GM21423 (cell line): Measurements from ENCODE around the gene ACTL7B.
A peak's percentile ranks its signal among the peaks of the same experiment; 100 is the strongest.
"Not testable (repeated sequence)": the region's sequence is repeated elsewhere in the genome, so short reads cannot be mapped to it uniquely, and the experiment has no call there.

Source experiments
- ATAC-seq: cut with Tn5 transposase; IDR thresholded peaks from one replicate; pipeline ENCODE4 v1.9.1; 2021; ENCODE audit warnings: mild to moderate bottlenecking, moderate library complexity; ENCODE audit not compliant: unreplicated experiment

Gene ACTL7B

DNA sequence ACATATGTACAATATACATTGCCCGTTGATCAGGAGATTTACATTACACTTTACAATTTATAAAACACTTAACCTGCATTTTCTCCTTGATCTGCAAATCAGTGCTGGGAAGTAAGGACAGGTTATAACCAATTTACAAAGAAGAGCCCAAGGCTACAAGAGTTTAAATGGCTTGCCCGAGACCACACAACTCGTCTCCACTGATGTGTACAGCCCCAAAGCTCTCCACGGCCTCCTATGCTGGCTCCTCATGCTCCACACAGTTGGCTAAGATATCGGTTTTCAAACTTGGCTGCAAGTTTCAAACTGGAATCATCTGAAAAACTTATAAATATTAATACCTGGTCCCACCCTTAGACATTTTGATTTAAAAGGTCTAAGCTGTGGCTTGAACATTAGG lies 10.3 kb downstream of the ACTL7B start:
- ATAC-seq: no peak

DNA sequence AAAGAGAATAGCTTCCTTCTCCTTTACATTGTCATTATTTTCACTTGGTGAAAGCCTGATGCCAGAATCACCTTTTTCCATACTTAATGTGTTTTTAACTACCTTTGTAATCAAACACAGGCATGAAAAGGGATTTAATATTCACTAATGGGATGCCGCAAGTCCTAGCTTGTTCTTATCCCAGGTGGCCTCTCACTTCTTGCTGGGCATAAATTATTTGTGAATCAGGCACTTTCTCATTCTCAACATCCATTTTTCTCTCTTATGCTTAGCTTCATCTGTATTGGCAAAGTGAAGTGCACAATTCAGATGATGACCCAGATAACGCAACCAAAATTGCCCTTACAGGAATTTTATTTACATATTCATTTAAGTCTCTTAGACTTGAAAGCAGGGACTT lies 10.9 kb downstream of the ACTL7B start:
- no peak for ATAC-seq

DNA sequence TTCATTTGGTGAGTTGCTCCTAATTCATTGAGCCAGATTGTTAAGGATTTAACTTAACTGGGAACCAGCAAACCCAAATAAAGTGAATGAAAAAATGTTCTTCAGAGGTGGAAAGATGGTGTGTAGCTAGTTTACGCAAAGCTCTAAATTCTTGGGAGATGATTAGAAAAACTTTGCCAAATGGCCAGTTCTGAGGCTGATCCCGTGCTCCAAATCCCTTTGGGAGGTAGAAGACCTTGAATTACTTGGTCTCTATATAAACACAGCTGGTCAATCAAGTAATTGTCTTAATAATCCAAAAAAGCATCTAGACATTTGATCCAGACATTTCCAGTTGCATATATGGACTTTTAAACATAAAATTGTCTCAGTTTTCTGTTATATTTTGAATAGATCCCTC lies 11.4 kb downstream of the ACTL7B start:
- no peak for ATAC-seq

DNA sequence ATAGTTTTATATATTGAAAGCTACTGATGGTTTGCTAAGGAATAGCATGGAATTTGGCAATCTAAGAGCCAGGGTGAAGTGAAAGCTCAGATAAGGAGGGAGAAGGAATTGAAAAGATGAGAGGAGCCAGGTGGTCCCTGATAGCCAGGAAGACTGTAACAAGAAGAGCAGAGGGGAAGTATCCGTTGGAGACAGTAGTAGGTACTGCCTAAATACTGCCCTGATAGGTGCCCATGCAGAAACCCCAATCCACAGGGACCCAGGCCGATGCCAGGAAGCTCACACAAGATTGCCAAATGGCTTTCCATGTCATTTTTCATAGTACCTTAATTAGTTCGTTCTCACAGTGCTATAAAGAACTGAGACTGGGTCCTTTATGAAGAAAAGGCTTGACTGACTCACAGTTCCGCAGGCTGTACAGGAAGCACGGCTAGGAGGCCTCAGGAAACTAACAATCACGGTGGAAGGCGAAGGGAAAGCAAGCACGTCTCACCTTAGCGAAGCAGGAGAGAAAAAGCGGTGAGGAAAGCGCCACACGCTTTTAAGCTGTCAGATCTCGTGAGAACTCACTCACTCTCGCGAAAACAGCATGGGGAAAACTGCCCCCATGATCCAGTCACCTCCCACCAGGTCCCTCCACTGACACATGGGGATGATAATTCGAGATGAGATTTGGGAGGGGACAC lies 13.0 kb downstream of the ACTL7B start:
- peak; percentile 41 for ATAC-seq

DNA sequence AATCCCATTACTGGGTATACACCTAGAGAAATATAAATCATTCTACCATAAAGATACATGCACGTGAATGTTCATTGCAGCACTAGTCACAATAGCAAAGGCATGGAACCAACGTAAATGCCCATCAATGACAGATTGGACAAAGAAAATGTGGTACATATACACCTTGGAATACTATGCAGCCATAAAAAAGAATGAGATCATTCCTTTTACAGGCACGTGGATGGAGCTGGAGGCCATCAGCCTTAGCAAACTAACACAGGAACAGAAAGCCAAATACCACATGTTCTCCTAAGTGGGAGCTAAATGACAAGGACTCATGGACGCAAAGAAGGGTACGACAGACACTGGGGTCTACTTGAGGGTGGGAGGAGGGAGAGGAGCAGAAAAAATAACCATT lies 16.2 kb downstream of the ACTL7B start:
- not testable (repeated sequence) for ATAC-seq

DNA sequence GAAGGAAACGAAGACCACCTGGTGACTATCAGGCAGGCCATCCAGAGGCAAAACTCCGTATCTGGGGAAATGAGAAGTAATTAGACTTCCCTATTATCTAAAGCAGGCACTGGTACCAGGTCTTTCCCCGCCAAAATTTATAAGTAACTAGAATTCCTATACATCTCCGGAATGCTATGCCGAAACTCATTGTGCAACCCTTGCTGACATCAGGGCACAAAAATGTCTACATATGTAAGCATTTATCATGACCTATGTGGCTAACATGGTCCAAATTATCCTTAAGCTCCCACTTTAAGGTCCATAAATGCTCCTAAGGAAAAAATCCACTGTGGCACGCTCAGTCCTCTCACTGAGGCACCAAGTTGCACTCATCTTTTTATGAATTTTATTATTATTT lies 17.8 kb downstream of the ACTL7B start:
- ATAC-seq: no peak

DNA sequence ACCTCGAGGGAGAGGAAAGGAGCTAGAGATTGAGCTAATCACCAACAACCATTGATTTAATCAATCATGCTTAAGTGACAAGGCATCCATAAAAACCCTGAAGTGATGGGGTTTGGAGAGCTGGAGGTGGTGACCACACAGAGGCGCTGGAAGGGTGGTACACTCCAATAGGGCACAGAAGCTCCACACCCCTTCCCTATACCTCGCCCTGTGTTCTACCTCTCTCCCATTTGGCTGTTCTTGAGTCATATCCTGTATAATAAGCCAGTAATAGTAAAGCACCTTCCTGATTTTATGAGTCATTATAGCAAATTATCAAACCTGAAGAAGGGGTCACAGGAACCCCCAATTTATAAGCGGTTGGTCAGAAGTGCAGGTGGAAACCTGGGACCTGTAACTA lies 18.3 kb downstream of the ACTL7B start:
- no peak for ATAC-seq

DNA sequence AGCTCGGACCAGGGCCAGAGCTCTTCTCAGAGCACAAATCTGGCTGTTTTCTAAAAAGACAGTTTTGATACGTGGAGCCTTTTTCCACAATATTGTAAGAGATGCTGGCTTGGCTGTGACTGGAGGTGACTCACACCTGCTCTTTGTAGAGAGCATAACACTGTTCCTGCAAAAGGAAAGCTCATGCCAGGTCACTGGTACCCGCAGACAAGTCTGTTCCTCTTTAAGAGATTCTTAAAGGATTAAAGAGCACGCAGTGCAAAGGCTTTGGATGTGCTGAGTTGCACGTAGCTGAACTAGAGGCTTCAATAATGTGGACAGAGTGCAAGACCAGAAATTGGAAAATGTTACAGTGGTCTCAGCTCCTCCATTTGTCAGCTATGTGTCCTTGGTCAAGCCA lies 19.0 kb downstream of the ACTL7B start:
- ATAC-seq: no peak

DNA sequence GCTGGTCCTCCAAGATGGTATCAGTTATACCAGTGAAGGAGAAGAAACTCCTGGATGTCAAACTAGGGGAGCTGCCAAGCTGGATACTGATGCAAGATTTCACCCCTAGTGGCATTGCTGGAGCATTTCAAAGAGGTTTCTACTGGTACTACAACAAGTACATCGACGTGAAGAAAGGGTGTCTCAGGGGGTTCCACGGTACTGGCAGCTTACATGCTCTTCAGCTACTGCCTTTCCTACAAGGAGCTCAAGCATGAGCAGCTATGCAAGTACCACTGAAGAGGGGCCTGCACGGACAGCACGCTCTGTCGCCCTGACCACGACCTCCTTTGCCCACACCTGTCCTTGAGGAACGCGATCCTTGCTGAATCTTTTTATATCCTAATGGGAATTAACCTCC lies 19.5 kb downstream of the ACTL7B start:
- no peak for ATAC-seq

DNA sequence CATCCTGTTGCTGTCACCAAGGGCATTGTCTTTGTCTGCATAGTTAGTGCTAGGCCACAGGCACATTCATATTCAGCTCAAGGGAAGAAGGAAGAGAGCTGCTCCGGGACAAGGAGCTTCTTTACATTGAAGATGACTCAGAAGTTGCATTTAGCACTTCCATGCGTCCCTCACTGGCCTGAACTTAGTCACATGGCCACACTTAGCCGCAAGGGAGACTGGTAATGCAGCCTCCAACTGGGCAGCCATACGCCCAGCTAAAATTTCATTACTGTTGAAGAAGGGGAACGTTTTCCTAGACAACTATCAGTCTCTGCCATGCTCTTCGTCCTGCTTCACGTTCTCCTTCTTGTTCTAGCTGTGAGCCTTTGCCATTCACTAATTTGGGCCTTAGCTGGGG lies 20.0 kb downstream of the ACTL7B start:
- no peak for ATAC-seq

DNA sequence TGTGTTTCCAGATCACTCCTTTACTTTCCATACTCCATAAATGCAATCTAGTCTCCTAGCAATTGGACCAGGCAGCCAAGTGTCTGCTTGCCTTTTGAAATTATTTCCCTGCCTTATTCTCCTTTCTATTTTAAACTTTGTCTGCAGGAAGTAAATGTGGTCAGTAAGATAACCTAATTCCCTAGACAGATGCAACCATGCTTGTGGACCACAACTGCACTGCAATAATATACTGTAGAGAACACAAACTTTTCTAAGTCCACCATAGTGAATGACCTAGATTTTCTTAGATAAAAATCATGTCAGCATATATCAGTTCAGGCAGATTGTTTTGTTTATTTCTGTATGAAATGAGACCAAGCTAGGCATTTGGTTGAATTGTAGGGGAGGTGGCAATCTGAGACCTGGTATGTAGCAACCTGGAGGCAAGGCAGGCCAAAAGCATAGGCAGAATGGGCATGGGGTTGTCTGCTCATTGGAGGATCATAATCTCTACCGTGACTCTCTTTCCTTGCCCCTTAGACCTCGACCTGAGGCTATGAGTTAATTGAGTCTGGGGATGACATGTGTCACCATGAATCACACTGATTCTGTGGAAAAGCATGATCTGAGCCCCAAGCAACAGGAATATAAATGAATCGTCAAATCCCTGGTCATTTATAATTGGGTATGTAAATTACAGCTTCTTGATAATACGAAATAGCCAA lies 20.7 kb downstream of the ACTL7B start:
- ATAC-seq: peak; percentile 69

DNA sequence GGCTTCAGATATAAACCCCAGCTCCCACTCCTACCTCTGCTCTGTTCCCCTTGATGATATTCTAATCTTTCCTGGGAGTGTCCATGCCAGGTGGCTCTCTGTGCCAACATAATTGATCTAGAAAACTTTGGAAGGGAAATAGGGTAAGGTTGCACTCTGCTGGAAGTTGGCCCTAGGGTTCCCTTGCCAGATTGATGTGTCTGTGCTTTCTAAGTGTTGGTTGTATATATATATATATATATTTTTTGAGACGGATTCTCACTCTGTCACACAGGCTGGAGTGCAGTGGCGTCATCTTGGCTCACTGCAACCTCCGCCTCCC lies 23.6 kb downstream of the ACTL7B start:
- no peak for ATAC-seq

DNA sequence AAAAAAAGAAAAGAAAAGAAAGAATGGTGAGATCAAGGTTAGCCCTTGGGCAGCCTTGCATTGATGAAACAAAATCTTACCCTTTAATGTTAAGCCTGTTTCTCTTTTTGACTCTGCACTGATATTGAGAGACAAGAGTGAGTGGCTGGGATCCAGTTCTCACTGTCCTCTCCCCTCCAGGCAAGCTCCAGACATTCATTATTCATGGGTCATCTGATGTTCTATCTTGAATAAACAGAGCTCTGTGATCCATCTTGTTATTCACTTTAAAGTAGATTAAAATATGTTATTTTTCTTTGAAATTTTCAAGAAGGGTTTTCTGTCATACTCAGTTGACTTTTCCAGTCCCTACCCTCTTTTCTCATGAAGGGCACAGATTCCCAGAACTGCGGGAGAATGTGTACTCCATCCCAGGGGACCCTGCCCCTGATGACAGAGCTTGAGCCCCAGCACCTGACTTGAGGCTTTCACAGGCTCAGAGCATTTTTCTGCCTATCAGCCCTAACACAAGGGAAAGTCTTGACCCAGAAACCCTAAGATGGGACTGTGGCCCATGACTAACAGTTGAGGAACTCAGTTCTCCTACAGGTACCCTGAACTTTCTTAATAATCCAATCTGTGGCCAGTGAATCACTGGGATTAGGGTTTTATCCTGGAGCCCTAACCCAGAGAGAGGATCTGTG lies 24.1 kb downstream of the ACTL7B start:
- ATAC-seq: no peak

DNA sequence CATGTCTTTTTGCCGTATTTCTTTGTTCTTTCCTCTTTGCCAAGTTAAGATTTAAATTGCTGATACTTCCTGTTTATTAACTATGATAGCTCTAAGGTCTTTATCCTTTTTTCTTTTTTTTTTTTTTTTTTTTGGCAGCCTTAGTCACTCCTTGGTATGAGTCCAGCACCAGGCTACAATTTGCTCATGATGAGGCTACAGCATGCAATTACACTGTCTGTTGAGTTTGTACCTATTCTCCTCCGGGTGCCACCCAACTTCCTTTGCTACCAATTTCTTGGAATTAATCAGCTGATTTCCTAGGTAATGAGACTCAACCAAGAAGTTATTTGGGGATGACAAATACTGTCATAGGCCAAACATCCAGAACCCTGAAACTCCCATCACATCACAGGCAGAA lies 25.5 kb downstream of the ACTL7B start:
- no peak for ATAC-seq

DNA sequence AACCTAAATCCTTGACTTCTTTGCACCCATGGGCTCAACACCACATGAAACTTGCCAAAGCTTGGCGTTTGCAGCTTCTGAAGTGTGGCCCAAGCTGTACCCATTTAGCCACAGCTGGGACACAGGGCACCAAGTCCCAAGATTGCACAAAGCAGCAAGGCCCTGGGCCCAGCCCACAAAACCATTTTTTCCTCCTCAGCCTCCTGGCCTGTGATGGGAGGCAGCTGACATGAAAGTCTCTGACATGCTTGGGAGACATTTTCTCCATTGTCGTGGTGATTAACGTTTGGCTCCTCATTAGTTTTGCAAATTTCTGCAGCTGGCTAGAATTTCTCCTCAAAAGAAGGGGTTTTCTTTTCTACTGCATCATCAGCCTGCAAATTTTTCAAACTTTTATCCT lies 32.0 kb downstream of the ACTL7B start:
- ATAC-seq: no peak

DNA sequence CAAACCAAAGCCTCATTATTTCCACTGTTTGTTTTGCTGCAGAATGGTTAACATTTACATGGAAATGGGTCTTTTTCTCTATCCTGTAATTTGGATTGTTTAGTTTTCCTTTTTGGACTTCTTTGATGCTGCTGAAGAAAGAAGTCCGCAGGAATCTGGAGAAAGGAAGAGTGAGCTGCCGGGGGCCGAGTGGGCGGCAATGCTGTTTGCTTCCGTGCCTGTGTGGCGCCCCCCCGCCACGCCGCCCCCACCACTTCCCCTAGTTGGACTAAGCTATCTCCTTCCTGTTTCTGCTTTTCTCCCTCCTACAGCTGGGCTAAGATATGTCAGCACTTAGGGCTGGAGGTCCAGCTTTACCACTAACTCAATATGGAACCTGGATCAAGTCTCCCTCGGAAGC lies 39.7 kb downstream of the ACTL7B start:
- ATAC-seq: no peak

DNA sequence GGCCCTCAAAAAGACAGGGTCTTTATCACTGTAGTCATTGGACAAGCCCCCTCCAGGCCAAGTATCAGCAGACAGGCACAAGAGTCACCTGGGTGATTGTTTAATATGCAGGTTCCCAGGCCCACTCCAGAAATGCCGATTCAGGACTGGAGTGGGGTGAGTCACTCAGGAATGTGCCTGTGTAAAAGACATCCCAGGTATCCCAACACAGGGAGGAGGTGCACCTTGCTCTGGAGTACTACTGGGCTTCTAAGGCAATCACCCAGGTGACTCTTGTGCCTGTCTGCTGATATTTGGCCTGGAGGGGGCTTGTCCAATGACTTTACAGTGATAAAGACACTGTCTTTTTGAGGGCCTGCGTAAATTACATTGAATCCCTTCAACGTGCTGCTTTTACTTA lies 40.6 kb downstream of the ACTL7B start:
- no peak for ATAC-seq

DNA sequence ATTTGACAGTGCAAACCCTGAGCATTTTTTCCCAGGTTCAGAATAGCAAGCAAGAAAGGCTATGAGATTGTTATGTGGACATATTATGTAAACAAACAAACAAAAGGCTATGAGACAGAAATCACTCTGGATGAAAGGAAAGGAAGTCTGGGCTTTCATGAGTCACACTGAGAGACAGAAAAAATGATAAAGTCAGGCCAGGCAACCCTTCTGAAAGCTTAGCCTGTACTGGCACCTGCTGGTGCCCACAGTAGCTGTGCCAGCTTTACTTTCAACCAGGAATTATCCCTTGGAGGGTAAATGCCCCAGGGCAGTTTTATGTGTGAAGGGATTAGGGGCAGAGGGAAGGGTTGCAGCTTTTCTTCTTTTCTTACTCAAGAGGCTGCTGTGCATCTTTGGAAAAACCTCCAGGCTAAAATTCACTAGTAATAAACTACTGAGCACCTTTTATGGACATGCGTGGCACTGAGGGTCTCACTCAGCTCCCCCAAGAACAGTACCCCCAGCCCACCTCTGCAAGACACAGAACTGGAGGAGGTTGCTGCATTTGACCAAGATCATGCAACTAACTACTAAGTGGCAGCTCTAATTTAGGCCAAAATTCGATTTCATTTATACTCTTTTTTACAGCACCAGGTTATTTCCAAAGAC lies 41.7 kb downstream of the ACTL7B start:
- ATAC-seq: no peak

DNA sequence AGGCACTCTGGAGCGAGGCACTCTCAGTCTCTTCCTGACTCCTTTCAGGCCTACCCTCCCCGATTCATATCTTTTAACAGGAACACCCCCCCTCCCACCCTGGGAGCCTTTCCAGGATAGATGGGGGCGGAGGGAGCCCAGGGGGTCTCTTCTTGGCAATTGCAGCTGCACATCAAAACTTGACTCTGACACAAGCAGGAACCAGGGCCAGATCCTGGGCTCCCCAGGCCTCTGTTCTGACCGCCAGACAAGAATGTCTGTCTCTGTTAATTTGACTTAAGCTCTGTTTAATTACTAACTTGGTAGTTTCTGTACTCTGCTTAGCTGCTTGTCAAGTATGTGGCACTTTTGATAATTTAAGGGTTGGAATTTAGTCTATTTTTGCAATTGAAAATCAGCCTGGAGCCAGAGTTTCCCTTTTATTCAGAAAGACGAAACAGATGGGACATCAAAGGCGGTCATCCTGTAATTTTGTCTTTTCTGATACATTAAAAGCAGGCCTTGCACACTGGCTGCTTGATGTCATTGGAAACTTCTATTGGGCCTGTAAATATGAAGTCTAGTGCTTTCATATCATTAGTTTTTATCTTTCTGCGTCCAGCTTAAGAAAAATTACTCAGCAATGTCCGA lies 43.3 kb downstream of the ACTL7B start:
- ATAC-seq: no peak

DNA sequence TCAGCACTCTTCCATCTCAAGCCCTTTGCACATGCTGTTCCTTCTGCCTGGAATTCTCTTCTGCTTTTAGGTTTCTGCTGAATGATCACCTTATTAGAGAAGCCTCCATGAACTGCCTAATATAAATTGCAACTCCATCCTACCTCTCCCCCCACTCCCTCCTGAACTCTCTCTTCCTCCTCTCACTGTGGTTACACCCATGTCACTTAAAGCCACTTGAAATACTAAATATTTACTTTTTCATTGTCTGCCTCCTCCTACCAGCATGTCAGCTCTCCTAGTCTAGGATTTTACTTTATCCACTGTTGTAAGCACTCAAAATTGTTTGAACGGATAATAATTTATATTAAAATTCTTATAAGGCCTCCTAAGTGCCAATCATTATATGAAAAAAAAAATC lies 43.8 kb downstream of the ACTL7B start:
- ATAC-seq: no peak

DNA sequence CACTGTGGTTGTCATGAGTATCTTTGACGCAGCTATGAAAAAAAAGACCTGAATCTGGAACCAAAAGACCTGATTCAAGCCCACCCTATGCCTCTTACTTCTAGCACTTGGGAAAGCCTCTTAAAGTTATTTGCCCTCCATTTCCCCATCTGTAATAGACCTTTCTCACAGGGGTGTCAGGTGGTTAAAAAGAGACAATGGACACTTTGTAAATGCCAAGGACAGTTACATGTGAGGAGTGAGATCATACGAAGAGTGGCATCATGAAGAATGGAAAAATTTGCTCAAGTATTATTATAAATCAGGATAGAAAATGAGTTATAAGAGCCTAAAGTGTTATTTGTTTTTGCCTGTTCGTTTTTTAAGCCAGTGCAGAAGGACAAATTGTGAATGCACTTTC lies 46.5 kb downstream of the ACTL7B start:
- no peak for ATAC-seq
